H1 (cell line): ENCODE measurements around the gene UCN. TPM values are rescaled to one million over a fixed set of nuclear protein-coding genes. Genes with fewer than 3 reads are reported as not detected.
A peak's percentile ranks its signal among the peaks of the same experiment; 100 is the strongest.

Experiments
- CBX5 ChIP-seq: fragments of 300-800, 300-1000 bp; sonication (generic); IDR thresholded peaks from 2 replicates; pipeline ENCODE4 v1.7.1; 2016; ENCODE audit warnings: antibody characterized with exemption, low read length, low read depth
- CBX8 ChIP-seq: fragments of 300-800, 300-1000 bp; sonication (generic); IDR thresholded peaks from 2 replicates; pipeline ENCODE4 v1.7.1; 2016; ENCODE audit warnings: low read depth, low read length, borderline replicate concordance
- CHD1 ChIP-seq: IDR thresholded peaks from 2 replicates; pipeline ENCODE4 v1.6.1; 2012; ENCODE audit warnings: low read depth, low read length, improper control_type of control experiment
- E2F6 ChIP-seq: IDR thresholded peaks from 2 replicates; pipeline ENCODE4 v1.6.1; 2012; ENCODE audit warnings: inconsistent platforms
- GABPA ChIP-seq: IDR thresholded peaks from 2 replicates; pipeline ENCODE4 v1.6.1; 2011; ENCODE audit warnings: mild to moderate bottlenecking, low read length, moderate library complexity, borderline replicate concordance; ENCODE audit not compliant: insufficient read depth
- JUN ChIP-seq: IDR thresholded peaks from 2 replicates; pipeline ENCODE4 v1.6.1; 2011; ENCODE audit warnings: low read depth, mild to moderate bottlenecking, improper control_type of control experiment, low read length
- MAFK ChIP-seq: IDR thresholded peaks from 2 replicates; pipeline ENCODE4 v1.6.1; 2012; ENCODE audit warnings: low read depth, mild to moderate bottlenecking, improper control_type of control experiment, low read length
- RFX5 ChIP-seq: IDR thresholded peaks from 2 replicates; pipeline ENCODE4 v1.6.1; 2011; ENCODE audit warnings: low read depth, low read length, improper control_type of control experiment, borderline replicate concordance
- SIN3A ChIP-seq, 2 experiments: IDR thresholded peaks in 1 of 2; conservative IDR thresholded peaks in 1 of 2; 2 replicates each; pipeline ENCODE4 v1.6.1; 2011 to 2012; ENCODE audit warnings: low read length in 2 of 2, improper control_type of control experiment in 1 of 2, low read depth in 1 of 2, mild to moderate bottlenecking in 1 of 2
- SIRT6 ChIP-seq: IDR thresholded peaks from one replicate; pipeline ENCODE4 v1.7.1; 2012; ENCODE audit warnings: low read length, inconsistent platforms
- SIX5 ChIP-seq: IDR thresholded peaks from 2 replicates; pipeline ENCODE4 v1.6.1; 2011; ENCODE audit warnings: mild to moderate bottlenecking, low read depth, low read length
- SP1 ChIP-seq: IDR thresholded peaks from 2 replicates; pipeline ENCODE4 v1.6.1; 2011; ENCODE audit warnings: low read depth, low read length
- SP2 ChIP-seq: IDR thresholded peaks from 2 replicates; pipeline ENCODE4 v1.6.1; 2012; ENCODE audit warnings: mild to moderate bottlenecking, low read length, inconsistent platforms
- SRF ChIP-seq: IDR thresholded peaks from 2 replicates; pipeline ENCODE4 v1.6.1; 2011; ENCODE audit warnings: mild to moderate bottlenecking, low read depth, low read length, moderate library complexity
- TAF1 ChIP-seq: IDR thresholded peaks from 2 replicates; pipeline ENCODE4 v1.6.1; 2011; ENCODE audit warnings: mild to moderate bottlenecking, low read depth, low read length
- TAF7 ChIP-seq: optimal IDR thresholded peaks from 2 replicates; pipeline ENCODE3; 2011; ENCODE audit warnings: low read depth, mild to moderate bottlenecking, inconsistent platforms, low read length, moderate library complexity, borderline replicate concordance
- TCF12 ChIP-seq: IDR thresholded peaks from 2 replicates; pipeline ENCODE4 v1.6.1; 2011; ENCODE audit warnings: low read depth, mild to moderate bottlenecking, low read length
- USF2 ChIP-seq: IDR thresholded peaks from 2 replicates; pipeline ENCODE4 v1.6.1; 2011; ENCODE audit warnings: low read length, improper control_type of control experiment
- YY1 ChIP-seq: IDR thresholded peaks from 2 replicates; pipeline ENCODE4 v1.6.1; 2011; ENCODE audit warnings: low read depth, mild to moderate bottlenecking, low read length
- polyA plus RNA-seq, 7 experiments: library from polyadenylated mRNA; depleted of rRNA in 3 of 7; stranded (reverse) in 5 of 7; unstranded in 2 of 7; fragments of >200 nt in 5 of 7; fragments of 200-250 nt in 2 of 7; gene quantifications; 1 replicate in 5 of 7; 2 replicates in 1 of 7; 4 replicates in 1 of 7; pipeline versions ENCODE4 v1.2.1 to v1.2.3, GENCODE V29; 2011 to 2013; ENCODE audit warnings: missing spikeins in 2 of 7, mixed read lengths in 2 of 7
- total RNA-seq: library from RNA; stranded (reverse); fragmentation: NEBNext Ultra II Directional; extraction: Animal tissue kit (Norgen Biotek cat#: 25700); gene quantifications from 2 replicates; pipeline ENCODE4 v1.2.1, GENCODE V29; 2021
- TF ChIP-seq, protein P1 (sequence below): IDR thresholded peaks from 2 replicates; pipeline ENCODE4 v1.6.1; 2012; ENCODE audit warnings: low read length, inconsistent platforms
- TF ChIP-seq, protein P2 (sequence below): IDR thresholded peaks from 2 replicates; pipeline ENCODE4 v1.6.1; 2012; ENCODE audit warnings: inconsistent platforms

UCN gene
- total and polyA plus RNA-seq, 2 of the 8 experiments (the other 6 are each of a cell fraction or from before 2014, with no cell fraction given): 0.35 TPM; not detected in 1

GRCh38 chr2:27356382-27357181 is 48.3 kb upstream of the UCN start, which contains the start of gene GTF3C2 (continued):
- peak; percentile 8; the same call in 1 of the 2 replicates for TF ChIP-seq SP1
- TF ChIP-seq SIX5: peak; percentile 40; the same call in 1 of the 2 replicates
- TF ChIP-seq SRF: peak; percentile 55
- TF ChIP-seq GABPA: no peak
- no peak for TF ChIP-seq MAFK
- TF ChIP-seq YY1: peak; percentile 96
- no peak for TF ChIP-seq SP2
- peak; percentile 49; the same call in 1 of the 2 replicates for TF ChIP-seq USF2
- peak; percentile 14 to 78; a peak in 2 of 4 replicates for TF ChIP-seq SIN3A (conservative IDR thresholded peaks at IDR 0.05 in 1 of 2, IDR thresholded peaks at IDR 0.05 in 1 of 2; ENCODE audit: low read depth in 1 of 2, low read length in 2 of 2)
- no peak for TF ChIP-seq TCF12
- no peak for TF ChIP-seq CBX5
- TF ChIP-seq TAF1: peak; percentile 78
- no peak for TF ChIP-seq JUN
- no peak for TF ChIP-seq CBX8
- TF ChIP-seq E2F6: peak; percentile 85
- TF ChIP-seq CHD1: no peak
- peak; percentile 74 for TF ChIP-seq TAF7
- TF ChIP-seq, protein P1, sequence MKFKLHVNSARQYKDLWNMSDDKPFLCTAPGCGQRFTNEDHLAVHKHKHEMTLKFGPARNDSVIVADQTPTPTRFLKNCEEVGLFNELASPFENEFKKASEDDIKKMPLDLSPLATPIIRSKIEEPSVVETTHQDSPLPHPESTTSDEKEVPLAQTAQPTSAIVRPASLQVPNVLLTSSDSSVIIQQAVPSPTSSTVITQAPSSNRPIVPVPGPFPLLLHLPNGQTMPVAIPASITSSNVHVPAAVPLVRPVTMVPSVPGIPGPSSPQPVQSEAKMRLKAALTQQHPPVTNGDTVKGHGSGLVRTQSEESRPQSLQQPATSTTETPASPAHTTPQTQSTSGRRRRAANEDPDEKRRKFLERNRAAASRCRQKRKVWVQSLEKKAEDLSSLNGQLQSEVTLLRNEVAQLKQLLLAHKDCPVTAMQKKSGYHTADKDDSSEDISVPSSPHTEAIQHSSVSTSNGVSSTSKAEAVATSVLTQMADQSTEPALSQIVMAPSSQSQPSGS: peak; percentile 78
- no peak for TF ChIP-seq SIRT6
- TF ChIP-seq, protein P2, sequence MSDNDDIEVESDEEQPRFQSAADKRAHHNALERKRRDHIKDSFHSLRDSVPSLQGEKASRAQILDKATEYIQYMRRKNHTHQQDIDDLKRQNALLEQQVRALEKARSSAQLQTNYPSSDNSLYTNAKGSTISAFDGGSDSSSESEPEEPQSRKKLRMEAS: peak; percentile 90
- TF ChIP-seq RFX5: no peak
